ENCODE data around the gene MAK.
"Not testable (repeated sequence)": the region's sequence is repeated elsewhere in the genome, so short reads cannot be mapped to it uniquely, and the experiment has no call there.

Gene MAK

DNA sequence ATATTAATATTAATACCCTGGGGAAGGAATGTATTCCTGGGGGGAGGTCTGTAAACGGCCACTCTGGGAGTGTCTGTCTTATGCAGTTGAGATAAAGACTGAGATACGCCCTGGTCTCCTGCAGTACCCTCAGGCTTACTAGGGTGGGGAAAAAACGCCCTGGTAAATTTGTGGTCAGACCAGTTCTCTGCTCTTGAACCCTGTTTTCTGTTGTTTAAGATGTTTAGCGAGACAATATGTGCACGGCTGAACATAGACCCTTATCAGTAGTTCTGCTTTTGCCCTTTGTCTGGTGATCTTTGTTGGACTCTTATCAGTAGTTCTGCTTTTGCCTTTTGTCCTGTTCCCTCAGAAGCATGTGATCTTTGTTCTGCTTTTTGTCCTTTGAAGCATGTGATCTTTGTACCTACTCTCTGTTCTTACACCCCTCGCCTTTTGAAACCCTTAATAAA lies 15.5 kb upstream of the MAK start:
- not testable (repeated sequence) for DNase-seq

DNA sequence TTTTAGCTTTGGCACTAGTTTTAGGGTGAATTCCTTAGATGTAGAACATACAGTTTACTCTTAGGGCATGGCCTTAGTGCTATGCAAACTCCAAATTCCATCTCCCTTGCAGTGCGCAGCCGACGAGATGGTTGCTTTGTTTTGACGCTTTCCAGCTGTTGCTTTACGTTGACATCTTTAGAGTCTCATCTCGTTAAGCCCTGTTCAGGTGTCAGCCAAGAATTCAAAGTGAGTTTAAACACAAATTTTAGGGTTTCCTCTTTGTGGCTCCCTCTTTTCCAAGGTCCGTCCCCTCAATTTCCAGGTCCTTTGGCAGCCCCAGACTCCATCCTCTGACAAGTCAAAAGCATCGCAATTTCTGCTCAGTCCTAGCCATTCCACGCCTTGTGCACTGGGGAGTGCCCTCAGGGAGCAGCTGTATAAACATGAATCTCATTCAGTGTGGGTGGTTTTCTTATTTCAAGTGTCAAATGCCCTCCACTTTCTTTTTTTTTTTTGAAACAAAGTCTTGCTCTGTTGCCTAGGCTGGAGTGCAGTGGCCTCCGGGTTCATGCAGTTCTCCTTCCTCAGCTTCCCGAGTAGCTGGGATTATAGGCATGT lies 14.1 kb upstream of the MAK start:
- no peak for DNase-seq

DNA sequence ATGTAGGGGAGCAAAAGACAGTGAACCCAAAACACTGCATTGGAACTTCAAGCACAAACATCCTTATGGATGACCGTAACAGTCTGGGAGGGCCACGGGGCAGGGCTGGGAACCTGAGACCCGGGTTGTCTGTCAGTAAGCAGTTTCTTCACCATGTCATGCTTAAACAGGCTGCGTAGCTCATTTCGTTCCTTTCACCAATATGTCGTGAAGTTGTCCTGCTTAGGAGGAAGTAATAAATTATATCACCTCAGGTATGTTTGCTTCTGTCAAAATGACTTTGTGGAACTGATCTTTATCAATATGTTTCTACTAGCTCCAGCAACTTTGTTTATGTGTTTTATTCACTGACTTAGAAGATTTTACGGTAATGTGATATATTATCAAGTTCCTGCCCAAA lies 12.4 kb upstream of the MAK start:
- DNase-seq: no peak

DNA sequence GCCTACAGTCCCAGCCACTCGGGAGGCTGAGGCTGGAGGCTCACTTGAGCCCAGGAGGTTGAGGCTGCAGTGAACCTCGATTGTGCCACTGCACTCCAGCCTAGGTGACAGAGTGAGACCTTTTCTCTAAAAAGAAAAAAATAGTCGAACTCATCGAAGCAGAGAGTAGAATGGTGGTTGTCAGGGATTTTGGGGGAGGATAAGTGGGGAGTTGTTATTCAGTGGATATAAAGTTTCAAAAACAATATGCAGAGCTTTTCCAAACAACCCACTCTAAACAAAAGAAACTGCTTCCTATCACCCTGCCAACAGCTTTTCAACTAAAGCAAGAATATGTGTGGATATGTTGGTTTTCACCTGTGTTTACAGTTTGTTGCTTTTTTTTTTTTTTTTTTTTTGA lies 11.6 kb upstream of the MAK start:
- DNase-seq: no peak

DNA sequence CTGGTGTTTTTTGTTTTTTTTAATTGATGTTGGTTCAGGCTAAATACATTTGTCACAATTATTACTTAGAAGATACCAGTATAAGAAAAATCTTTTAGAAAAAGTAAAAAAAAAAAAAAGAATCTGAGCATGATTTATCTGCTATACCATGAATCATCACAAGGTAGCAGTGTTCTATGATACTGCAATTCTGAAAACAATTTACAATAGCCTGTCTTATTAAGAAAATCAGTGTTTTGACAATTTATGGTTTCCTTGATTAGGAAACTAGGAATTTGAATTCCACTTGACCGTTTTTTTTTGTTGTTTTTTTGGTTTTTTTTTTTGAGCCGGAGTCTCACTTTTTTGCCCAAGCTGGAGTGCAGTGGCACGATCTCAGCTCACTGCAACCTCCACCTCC lies 9.3 kb upstream of the MAK start:
- DNase-seq: no peak

DNA sequence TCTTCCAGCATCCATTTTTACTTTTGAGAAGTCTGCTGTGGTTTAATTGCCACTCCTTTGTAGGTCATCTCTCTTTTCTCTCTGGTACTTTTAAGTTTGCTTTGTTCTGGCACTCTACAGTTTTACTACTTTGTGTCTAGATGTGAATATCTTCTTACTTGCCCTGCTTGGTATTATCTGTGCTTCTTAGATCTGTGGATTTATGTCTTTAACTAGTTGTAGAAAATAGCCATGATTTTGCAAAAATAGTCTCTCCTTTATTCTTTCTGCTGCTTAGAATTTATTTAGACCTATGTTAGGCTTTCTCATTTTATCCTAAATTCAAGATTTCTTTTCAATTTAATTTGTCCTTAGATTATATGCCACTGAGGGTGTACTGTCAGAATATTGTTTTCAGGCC lies 5.2 kb upstream of the MAK start:
- DNase-seq: no peak

DNA sequence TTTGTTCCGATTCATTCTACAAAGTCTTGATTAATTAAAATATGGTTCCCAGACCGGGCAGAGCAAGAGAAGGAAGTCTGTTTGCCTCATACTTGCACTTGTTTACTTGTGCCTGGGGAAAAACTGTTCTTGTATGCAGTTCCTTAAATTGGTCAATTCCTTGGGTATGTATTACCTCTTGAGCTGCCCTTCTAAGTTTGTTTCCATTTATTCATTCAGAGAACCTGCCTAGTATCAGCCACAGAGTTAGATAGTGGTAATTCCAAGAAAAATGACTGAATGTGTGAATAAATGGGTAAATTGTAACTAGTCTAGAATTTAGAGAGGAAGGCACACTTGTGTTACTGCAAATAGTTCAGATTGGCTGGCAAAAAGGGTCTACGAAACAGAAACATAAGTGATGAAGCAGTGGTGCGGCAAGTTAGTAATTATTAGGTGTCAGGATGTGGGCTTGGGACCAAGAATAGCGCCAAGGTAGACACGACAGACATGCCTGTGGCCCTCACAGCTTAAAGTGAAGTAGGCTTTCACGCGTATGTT lies 525 bp upstream of the MAK start:
- DNase-seq: no peak

DNA sequence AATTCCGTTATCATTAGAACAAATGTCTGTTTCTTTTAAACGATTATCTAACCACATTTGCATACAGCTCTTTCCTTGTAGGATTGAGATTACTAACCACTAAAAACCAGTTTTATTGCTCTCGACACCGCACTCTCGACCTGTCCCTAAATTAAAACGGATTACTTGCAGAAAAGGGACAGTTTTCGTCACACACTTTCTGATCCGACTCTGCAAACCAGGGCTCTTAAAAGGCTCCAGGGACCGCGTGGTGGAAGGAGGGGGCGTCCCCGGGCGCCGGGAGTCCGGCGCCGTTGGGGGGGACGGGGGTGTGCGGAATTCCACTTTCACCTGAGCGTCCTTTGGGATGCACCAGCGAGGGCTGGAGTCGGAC lies 731 bp downstream of the MAK start:
- DNase-seq: no peak

DNA sequence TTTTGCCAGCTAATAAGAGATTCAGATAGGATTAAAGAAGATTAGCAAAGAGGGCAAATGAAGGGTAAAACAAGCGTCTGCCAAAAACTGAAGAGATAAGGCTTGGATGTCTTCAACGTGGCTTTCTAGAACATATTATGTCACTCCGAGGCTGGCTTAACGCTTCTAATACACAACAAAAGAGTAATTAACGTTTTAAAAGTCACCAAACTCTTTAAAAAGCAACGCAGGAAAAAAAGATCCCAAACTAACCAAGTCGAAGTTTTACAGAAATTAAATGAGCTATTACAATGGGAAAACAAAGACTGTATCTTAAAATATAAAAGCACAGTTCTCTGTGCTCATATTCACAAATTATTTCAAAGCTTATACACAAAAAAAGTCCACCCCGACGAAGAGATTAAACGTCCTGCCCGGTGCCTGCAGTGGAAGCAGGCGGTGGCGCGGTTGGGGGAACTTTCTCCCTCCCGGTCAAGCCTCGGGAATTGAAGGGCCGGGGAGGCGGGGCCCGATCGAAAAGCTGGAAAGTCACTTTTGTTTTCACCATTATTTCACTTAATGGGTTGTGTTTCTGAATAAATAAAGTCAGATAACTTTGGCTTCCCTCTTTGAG lies 1.2 kb downstream of the MAK start:
- no peak for DNase-seq

DNA sequence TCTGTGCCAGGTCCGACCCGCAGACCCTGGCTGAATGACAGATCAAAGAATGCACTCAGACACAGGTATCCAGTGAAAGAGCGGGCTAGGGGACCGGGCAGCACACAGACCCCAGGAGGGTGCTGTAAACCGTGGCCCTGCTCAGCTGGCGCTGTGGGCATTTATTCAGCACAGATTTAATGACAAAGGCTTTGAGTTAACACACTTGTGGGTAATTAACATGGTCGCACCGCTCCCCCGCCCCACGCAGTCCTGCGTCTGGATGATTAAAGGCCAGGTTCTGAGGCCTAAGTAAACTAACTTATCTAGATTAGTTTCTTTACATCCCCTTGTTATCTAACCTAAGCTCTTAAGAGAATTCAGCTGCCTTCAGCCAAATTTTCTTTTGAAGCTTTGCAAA lies 3.5 kb downstream of the MAK start:
- no peak for DNase-seq

DNA sequence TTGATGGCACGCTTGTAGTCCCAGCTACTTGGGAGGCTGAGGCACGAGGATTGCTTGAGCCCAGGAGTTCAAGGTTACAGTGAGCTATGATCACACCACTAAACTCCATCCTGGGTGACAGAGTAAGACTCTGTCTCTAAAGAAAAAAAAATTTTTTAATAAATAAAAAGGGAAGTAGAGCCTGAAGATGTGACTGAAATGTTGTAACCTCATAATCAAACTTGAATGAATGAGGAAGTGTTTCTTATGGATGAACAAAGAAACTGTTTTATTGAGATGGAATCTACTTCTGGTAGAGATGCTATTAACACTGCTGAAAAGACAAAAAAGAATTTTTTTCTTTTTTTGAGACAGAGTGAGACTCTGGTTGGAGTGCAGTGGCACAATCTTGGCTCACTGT lies 6.7 kb downstream of the MAK start:
- no peak for DNase-seq

DNA sequence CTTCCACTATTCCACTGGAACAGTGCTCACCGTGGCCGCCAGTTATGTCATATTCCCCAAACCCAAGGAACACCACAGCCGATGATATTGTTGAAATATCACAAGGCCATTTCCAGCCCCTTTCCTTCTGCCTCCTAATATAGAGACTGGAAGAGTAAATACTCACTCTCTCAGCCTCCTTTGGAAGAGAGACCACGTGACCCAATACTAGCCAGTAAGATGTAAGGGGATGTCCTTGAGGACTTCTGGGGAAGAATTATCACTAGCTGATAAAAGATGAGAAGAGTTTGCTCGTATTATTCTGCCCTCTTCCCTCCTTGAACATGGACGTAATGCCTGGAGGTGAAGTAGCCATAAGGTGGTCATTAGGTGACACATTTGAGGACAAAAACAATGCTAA lies 13.5 kb downstream of the MAK start:
- no peak for DNase-seq

DNA sequence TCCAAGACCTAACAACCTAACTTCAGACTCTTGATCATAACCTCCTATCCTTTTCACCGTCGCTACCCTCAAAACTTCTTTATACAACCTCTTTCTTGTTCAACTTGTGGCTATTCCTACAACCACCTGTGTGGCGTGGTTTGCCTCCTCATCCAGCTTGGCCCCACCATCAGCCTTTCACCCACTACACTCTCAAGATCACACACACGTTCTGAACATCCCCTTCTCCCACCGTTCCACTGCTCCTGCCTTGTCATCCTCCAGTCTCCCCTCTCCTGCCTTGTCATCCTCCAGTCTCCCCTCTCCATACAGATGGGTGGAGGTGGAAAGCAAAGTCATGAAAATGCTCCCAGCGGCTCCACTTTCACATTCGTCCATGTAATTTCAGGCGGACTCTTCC lies 14.0 kb downstream of the MAK start:
- no peak for DNase-seq

DNA sequence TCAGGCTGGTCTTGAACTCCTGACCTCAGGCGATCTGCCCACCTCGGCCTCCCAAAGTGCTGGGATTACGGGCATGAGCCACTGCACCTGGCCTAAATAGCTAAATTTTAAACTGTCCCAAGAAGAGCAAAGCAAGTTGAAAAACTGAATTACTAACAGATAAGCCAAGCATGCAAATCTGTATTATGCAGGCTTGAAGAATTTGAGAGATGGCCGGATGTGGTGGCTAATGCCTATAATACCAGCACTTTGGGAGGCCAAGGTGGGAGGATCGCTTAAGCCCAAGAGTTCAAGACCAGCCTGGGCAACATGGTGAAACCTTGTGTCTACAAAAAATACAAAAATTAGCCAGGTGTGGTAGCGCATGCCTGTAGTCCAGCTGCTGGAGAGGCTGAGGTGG lies 24.2 kb downstream of the MAK start:
- not testable (repeated sequence) for DNase-seq

DNA sequence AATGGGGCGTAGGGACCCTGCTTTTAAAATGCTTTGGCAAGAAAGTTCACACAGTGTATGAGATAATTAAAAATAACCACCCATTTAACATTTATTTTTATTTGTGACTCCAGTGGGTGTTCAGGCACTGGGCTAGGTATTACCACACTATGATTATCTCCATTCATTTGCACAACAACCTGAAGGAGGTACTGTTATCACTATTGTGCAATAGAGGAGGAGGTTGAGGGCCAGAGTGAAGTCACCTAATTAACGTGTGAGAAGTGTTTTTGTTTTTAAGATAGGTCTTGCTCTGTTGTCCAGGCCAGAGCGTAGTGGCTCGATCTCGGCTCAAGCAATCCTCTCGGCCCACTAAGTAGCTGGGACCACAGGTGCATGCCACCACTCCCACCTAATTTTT lies 29.2 kb downstream of the MAK start:
- DNase-seq: no peak

DNA sequence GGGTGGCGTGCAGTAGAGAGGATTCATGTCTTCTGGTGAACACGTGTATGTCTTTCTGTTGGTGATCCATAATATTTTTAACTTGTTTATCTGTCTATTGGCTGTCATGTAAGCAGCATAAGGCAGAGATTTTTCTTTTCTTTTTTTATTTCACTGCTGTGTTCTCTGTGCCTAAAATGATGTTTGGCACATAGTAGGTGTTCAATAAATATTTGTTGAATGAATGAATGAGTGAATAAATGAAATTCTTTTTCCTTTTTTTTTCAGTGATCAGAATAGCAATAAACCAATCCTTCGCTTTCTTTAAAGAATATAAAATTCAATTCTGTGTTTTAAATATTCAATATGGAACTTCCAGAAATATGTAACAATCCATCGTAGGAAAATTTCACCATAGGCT lies 30.0 kb downstream of the MAK start:
- no peak for DNase-seq

DNA sequence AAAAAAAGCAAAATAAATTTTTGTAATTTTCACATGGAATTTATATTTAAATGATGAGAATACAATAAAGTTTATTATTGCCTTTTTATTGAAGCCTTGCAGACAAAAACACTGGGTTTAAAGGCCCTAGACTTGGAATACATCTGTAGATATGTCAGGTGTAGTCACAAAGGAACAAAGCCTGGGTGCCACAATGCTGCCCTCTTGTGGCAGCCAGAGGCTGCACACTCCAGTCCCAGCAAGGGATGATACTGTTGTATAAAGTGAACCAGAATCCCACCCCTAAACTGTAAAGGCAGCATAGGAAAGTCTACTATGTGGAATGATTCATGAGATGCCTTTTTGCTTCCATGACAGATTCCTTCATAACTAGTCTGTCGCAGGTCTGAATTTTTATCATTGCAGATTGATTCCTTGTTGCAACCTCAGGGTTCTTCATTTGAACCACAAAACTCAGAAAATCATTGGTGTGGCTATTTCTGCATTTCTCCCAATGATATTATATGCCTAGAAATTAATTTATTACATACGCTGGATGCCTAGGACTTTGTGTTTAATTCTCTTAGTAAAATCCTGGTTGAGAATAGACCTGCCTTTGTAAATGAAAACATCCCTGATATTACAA lies 37.0 kb downstream of the MAK start:
- DNase-seq: peak; percentile 35

DNA sequence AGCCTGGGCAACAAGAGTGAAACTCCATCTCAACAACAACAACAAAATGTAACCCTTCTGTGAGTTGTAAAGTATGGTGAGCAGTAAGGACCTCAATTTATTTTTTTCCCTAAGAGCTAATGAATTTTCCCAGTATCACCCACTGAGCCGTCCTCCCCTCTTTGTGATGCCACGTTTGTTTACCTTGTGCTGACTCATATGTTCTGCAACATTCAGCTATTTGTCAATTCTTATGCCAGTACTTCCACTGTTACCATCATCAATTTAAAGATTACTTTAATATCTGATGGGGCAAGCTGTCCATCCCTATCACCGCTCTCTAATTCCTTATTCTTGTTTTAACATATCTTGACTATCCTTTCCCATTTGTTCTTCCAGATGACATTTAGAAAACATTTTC lies 37.5 kb downstream of the MAK start:
- no peak for DNase-seq

DNA sequence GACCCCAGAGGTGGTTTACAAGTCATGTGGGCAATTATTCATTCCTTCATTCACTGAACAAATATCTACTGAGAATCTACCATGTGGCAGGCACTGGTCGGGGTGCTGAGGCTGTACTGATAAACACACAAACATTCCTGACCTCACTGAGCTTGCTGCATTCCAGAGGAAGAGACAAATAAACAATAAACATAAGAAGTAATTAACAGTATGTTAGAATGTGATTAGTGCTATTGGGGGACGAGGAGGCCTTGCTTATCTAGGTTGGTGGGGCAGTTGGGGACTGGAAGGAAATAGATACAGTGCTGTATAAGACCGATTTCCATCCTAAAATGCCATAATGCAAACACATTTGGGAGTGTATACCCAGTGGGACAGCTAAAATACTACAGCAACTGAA lies 44.1 kb downstream of the MAK start:
- no peak for DNase-seq

DNA sequence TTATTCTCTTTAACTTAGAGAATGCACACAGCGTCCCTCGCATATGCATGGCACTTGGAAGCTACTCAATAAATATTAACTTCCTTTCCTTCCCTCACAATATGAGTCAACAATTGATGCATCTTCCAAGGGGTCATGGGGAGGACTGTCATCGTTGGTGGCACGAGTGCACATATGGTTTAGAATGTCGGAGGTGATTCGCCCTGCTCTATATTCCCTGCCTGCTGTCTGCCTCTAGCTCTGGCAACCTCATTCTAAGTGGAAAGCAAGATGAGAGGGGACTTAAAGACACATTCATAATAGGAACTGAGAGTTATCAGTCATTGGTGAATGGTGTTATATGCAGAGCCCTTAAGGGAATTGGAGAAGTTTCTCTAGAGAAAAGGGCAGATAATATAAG lies 44.6 kb downstream of the MAK start:
- no peak for DNase-seq

DNA sequence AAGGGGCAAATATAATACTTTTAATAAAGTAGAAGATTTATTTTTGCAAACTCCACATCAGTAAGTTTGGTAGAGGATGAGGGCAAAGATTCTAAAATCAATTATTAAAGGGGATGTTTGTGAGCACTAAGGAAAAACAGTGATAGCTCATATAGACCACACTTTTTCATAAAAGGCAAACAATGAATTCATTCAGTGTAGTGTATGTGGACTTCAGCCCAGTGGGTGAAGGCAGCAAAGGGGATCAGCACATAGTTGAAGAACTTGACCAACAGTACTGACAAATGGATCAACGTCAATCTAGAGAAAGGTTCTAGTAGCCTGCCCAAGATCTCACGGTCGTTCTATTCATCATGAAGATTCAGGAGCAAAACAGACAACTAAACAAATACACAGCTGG lies 45.3 kb downstream of the MAK start:
- DNase-seq: no peak

DNA sequence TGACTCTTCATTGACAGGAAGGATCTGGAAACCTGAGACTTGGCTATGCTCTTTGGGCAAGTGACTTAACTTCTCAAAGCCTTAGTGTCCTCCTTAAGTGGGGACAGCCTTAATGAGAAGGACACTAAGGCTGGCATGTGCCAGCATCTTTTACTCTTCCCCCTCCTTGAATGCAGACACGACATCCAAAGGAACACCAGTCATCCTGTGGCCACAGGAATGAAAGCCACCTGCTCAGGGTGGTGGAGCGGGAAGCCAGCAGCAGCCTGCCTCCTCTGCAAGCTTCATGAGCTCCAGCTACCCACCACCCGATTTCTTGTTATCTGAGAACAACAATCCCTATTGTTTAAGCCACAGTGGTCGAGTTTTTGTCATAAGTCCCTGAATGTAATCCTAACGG lies 46.2 kb downstream of the MAK start:
- no peak for DNase-seq

DNA sequence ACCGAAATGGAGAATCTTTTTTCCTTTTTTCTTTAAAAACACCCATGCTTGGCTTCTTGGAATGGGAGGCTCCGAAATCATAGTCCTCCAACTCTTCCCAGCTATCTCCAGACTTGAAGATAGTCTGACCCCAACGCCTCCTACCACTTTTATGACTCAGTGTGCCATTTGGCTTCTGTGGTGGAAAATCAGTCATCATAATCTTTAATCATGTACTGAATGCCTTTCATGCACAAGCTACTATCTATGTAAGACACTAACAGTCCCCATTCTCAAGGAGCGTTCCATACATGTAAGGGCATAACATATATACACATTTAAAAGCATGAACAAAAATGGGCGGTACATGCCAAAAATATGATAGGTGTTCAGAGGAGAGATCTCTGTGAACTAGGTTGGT lies 46.7 kb downstream of the MAK start:
- no peak for DNase-seq

DNA sequence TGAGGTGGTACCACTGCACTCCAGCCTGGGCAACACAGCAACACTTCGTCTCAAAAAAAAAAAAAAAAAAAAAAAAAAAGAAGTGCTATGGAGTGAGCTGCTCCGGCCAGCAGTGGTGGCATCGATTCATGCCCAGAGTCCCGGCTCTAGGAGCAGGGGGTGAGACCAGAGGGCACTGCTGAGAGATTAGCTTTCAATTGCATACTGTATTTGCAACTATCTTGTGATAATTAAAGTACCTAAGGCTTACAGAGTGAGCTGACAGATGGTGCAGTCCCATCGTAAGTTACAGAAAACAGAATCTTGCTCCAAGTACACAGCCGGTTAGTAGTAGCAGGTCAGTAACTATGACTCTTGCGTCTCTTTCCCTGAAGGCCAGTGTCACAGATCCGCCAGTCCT lies 59.3 kb downstream of the MAK start:
- DNase-seq: no peak

DNA sequence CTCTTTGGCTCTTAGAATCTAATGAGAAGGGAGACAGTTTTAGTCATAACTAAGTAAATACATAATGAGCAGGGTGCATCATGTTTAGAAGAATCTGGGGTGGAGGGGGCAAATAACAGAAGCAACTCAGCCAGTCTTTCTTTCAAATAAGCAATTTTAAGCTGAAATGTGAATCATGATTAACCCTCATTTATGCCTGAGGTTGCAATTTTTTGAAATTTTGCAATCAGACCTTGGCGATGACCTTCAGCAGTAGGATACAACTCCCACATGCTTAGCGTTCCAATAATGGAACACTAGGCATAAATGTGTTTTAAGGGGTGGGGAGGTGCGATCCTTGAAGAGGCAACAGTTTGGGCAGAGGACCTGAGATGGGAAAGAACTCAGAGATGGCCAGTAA lies 60.1 kb downstream of the MAK start:
- DNase-seq: no peak
